GM18505 (cell line): ENCODE data around the gene PRSS16.

Source experiments
- ATAC-seq: cut with Tn5 transposase; IDR thresholded peaks from one replicate; pipeline ENCODE4 v1.9.1; 2021; ENCODE audit not compliant: unreplicated experiment
- POLR2A ChIP-seq: IDR thresholded peaks from 4 replicates; pipeline ENCODE4 v1.6.1; 2011; ENCODE audit warnings: borderline replicate concordance; ENCODE audit not compliant: insufficient read depth, insufficient read length; ENCODE audit errors: extremely low read depth

The PRSS16 gene

GRCh38 chr6:27286141-27286540 lies 38.6 kb downstream of the PRSS16 start:
- TF ChIP-seq POLR2A: no peak

GRCh38 chr6:27287751-27288135 lies 40.2 kb downstream of the PRSS16 start:
- no peak for TF ChIP-seq POLR2A
- no peak for ATAC-seq

More at GRCh38 chr6:27286141-27286540, 38.6 kb downstream of the PRSS16 start:
- no peak for ATAC-seq

- no peak for TF ChIP-seq POLR2A
- ATAC-seq: no peak
Observed at GRCh38 chr6:27288136-27289044, 40.9 kb downstream of the PRSS16 start.

- ATAC-seq: no peak
- no peak for TF ChIP-seq POLR2A
Observed at GRCh38 chr6:27290065-27290849, 42.8 kb downstream of the PRSS16 start.

- ATAC-seq: no peak
- TF ChIP-seq POLR2A: no peak
Observed at GRCh38 chr6:27290850-27291208, 43.3 kb downstream of the PRSS16 start.

GRCh38 chr6:27293436-27294098 lies 46.1 kb downstream of the PRSS16 start:
- no peak for TF ChIP-seq POLR2A
- ATAC-seq: no peak

- TF ChIP-seq POLR2A: no peak
- ATAC-seq: no peak
Observed at GRCh38 chr6:27294409-27294808, 46.9 kb downstream of the PRSS16 start.

- TF ChIP-seq POLR2A: no peak
- ATAC-seq: no peak
Observed at GRCh38 chr6:27295301-27296079, 48.0 kb downstream of the PRSS16 start.

GRCh38 chr6:27296106-27296783 lies 48.7 kb downstream of the PRSS16 start:
- TF ChIP-seq POLR2A: no peak
- no peak for ATAC-seq

- TF ChIP-seq POLR2A: no peak
- no peak for ATAC-seq
Observed at GRCh38 chr6:27297484-27297856, 50.0 kb downstream of the PRSS16 start.

GRCh38 chr6:27297857-27298730 lies 50.6 kb downstream of the PRSS16 start:
- no peak for ATAC-seq
- TF ChIP-seq POLR2A: no peak
